ENCODE measurements around the gene AMPD2.

AMPD2 gene

GRCh38 chr1:109615879-109616278 lies 3.8 kb upstream of the AMPD2 start:
- Histone ChIP-seq H3K4me1 (ENCODE audit: control insufficient read depth in 1 of 2, insufficient read depth in 2 of 2, low read length in 2 of 2) (peaks cover 34 to 52% of the 10 kb centered on the region in 2 donors), H3K36me3 (ENCODE audit: control insufficient read depth in 1 of 2, insufficient read depth in 2 of 2, low read length in 2 of 2) (no peaks in the 10 kb centered on the region), H3K9ac (ENCODE audit: low read depth in 1 of 2, low read length in 2 of 2) (no peak overlapping the region), H3K4me3 (ENCODE audit: low read depth in 1 of 2, low read length in 2 of 2) (no peak overlapping the region), H3K9me3 (ENCODE audit: control insufficient read depth in 1 of 2, low read length in 2 of 2) (no peaks in the 10 kb centered on the region), H3K27me3 (ENCODE audit: control insufficient read depth in 1 of 2, insufficient read depth in 2 of 2, low read length in 2 of 2) (no peaks in the 10 kb centered on the region), H3K27ac (ENCODE audit: low read depth, low read length) (peak overlapping the region; percentile 23)

- no peak overlapping the region for H3K4me3 ChIP-seq (ENCODE audit: low read depth in 1 of 2, low read length in 2 of 2)
- no peaks in the 10 kb centered on the region for H3K27me3 ChIP-seq (ENCODE audit: control insufficient read depth in 1 of 2, insufficient read depth in 2 of 2, low read length in 2 of 2)
- H3K9me3 ChIP-seq (ENCODE audit: control insufficient read depth in 1 of 2, low read length in 2 of 2): no peaks in the 10 kb centered on the region
- peak overlapping the region; percentile 23 for H3K27ac ChIP-seq (ENCODE audit: low read depth, low read length)
- H3K9ac ChIP-seq (ENCODE audit: low read depth in 1 of 2, low read length in 2 of 2): no peak overlapping the region
- H3K4me1 ChIP-seq (ENCODE audit: control insufficient read depth in 1 of 2, insufficient read depth in 2 of 2, low read length in 2 of 2): peaks cover 39 to 52% of the 10 kb centered on the region in 2 donors
- H3K36me3 ChIP-seq (ENCODE audit: control insufficient read depth in 1 of 2, insufficient read depth in 2 of 2, low read length in 2 of 2): no peaks in the 10 kb centered on the region
These were observed 3.2 kb upstream of the AMPD2 start for GRCh38 chr1:109616391-109616790.

DNA sequence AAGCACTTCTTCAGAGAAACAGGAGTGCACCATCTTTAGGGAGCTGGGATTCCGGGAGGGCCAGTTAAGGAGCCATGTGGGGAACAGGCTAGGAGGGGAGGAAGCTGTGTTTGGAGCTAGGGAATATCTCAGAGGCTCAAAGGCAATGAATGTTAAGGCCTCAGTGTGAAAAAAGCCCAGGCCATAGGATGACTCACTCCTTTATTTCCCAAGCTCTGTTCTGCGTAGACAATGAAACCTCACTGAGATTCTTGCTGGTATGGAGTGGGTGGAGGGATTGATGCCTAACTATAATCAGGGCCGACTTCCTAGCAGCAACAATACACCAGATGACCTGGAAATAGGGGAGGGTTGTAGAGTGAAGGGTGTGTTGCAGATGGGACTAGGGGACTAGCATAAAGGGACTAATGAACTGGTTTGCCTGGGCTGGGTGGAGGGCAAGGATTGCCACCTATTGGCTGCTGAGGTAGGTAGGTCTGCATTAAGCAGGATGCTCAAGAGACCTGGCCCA lies 2.3 kb upstream of the AMPD2 start:
- Histone ChIP-seq H3K9me3 (ENCODE audit: control insufficient read depth in 1 of 2, low read length in 2 of 2) (no peaks in the 10 kb centered on the region), H3K4me1 (ENCODE audit: control insufficient read depth in 1 of 2, insufficient read depth in 2 of 2, low read length in 2 of 2) (peaks cover 48 to 62% of the 10 kb centered on the region in 2 donors), H3K27ac (ENCODE audit: low read depth, low read length) (no peak overlapping the region), H3K9ac (ENCODE audit: low read depth in 1 of 2, low read length in 2 of 2) (no peak overlapping the region), H3K36me3 (ENCODE audit: control insufficient read depth in 1 of 2, insufficient read depth in 2 of 2, low read length in 2 of 2) (no peaks in the 10 kb centered on the region), H3K27me3 (ENCODE audit: control insufficient read depth in 1 of 2, insufficient read depth in 2 of 2, low read length in 2 of 2) (no peaks in the 10 kb centered on the region), H3K4me3 (ENCODE audit: low read depth in 1 of 2, low read length in 2 of 2) (no peak overlapping the region)

DNA sequence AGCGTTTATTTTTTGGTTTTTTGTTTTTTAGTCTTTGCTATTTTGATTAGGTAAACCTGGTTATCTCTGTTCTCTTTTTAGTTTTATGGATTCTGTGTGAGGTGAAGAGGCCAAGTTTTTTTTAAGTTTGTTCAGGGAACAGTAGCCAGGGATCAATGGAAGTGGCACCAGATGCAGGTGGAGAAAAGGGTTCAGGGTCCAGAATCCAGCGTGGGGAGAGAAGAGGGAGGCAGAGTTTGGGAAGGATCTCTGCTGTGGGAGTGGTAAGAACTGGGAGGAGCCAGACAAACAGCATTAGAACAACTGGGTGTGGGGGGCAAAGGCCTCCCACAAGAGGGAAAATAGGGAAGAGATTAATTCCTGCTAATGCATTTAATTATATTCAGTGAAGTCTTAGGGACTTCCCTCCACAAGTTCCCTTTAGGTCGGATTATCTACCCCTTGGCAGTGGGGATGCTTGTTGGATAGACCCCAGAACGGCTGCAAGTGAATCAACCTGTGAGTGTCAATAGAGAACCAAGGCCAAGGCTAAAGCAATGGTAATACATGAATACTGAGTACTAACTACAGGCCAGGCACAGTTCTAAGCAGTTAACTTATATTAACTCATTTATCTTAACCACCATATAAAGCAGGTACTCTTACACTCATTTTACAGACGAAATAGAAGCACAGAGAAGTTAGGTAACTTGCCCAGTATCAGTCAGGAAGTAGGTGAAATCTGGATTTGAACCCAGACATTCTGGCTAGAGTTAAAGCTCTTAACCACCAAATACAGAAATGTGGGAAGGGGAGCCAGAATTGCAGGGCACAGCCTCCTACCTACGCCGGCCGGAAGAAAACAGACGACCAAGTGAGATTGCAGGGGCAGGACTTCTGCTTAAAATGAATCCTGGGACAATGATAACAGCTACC lies 719 bp upstream of the AMPD2 start:
- H3K36me3 ChIP-seq (ENCODE audit: control insufficient read depth in 1 of 2, insufficient read depth in 2 of 2, low read length in 2 of 2): no peaks in the 10 kb centered on the region
- H3K4me1 ChIP-seq (ENCODE audit: control insufficient read depth in 1 of 2, insufficient read depth in 2 of 2, low read length in 2 of 2): peaks cover 56 to 71% of the 10 kb centered on the region in 2 donors
- H3K9ac ChIP-seq (ENCODE audit: low read depth in 1 of 2, low read length in 2 of 2): peak overlapping the region; percentile 23 to 79
- peak overlapping the region; percentile 89 to 98 for H3K4me3 ChIP-seq (ENCODE audit: low read depth in 1 of 2, low read length in 2 of 2)
- peak overlapping the region; percentile 74 for H3K27ac ChIP-seq (ENCODE audit: low read depth, low read length)
- H3K27me3 ChIP-seq (ENCODE audit: control insufficient read depth in 1 of 2, insufficient read depth in 2 of 2, low read length in 2 of 2): no peaks in the 10 kb centered on the region
- no peaks in the 10 kb centered on the region for H3K9me3 ChIP-seq (ENCODE audit: control insufficient read depth in 1 of 2, low read length in 2 of 2)

DNA sequence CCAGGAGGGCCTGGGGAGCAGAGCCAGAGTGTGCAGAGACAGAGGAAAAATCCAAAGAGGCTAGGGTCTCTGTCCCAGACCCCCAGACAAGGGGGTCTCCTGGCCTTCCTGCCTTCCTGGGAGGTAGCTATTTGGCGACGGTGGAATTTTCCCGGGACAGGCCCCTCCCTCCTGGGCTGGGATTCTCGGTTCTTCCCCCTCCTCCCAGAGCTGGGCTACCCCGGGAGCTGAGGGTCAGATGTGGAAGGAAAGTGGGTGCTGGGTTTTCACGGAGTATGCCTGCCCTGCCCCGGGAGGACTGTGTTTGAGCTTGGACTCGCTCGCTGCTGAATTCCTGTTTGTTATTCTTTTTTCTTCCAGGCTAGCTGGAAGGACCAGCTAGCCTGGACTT lies 759 bp downstream of the AMPD2 start:
- H3K27me3 ChIP-seq (ENCODE audit: control insufficient read depth in 1 of 2, insufficient read depth in 2 of 2, low read length in 2 of 2): no peaks in the 10 kb centered on the region
- peaks cover 0 to 2% of the 10 kb centered on the region in 2 donors for H3K36me3 ChIP-seq (ENCODE audit: control insufficient read depth in 1 of 2, insufficient read depth in 2 of 2, low read length in 2 of 2)
- peak overlapping the region; percentile 89 to 98 for H3K4me3 ChIP-seq (ENCODE audit: low read depth in 1 of 2, low read length in 2 of 2)
- peaks cover 60 to 66% of the 10 kb centered on the region in 2 donors for H3K4me1 ChIP-seq (ENCODE audit: control insufficient read depth in 1 of 2, insufficient read depth in 2 of 2, low read length in 2 of 2)
- H3K9me3 ChIP-seq (ENCODE audit: control insufficient read depth in 1 of 2, low read length in 2 of 2): no peaks in the 10 kb centered on the region
- H3K27ac ChIP-seq (ENCODE audit: low read depth, low read length): peak overlapping the region; percentile 74
- peak overlapping the region; percentile 79 to 93 for H3K9ac ChIP-seq (ENCODE audit: low read depth in 1 of 2, low read length in 2 of 2)

DNA sequence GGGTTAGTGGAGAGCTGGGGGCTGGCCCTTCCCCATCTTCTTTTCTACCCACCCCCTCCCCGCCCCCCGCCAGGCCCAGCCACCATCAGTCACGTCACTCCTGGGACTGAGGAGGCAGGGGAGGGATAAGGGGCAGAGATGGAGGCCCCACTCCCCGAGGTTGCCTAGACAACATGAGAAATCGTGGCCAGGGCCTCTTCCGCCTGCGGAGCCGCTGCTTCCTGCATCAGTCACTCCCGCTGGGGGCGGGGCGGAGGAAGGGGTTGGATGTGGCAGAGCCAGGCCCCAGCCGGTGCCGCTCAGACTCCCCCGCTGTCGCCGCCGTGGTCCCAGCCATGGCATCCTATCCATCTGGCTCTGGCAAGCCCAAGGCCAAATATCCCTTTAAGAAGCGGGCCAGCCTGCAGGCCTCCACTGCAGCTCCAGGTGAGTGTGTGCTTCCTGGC lies 1.2 kb downstream of the AMPD2 start:
- H3K36me3 ChIP-seq (ENCODE audit: control insufficient read depth in 1 of 2, insufficient read depth in 2 of 2, low read length in 2 of 2): peaks cover 0 to 7% of the 10 kb centered on the region in 2 donors
- H3K27me3 ChIP-seq (ENCODE audit: control insufficient read depth in 1 of 2, insufficient read depth in 2 of 2, low read length in 2 of 2): no peaks in the 10 kb centered on the region
- H3K4me1 ChIP-seq (ENCODE audit: control insufficient read depth in 1 of 2, insufficient read depth in 2 of 2, low read length in 2 of 2): peaks cover 60 to 64% of the 10 kb centered on the region in 2 donors
- peak overlapping the region; percentile 74 for H3K27ac ChIP-seq (ENCODE audit: low read depth, low read length)
- H3K9me3 ChIP-seq (ENCODE audit: control insufficient read depth in 1 of 2, low read length in 2 of 2): no peaks in the 10 kb centered on the region
- H3K4me3 ChIP-seq (ENCODE audit: low read depth in 1 of 2, low read length in 2 of 2): peak overlapping the region; percentile 89 to 98
- peak overlapping the region; percentile 79 to 93 for H3K9ac ChIP-seq (ENCODE audit: low read depth in 1 of 2, low read length in 2 of 2)

DNA sequence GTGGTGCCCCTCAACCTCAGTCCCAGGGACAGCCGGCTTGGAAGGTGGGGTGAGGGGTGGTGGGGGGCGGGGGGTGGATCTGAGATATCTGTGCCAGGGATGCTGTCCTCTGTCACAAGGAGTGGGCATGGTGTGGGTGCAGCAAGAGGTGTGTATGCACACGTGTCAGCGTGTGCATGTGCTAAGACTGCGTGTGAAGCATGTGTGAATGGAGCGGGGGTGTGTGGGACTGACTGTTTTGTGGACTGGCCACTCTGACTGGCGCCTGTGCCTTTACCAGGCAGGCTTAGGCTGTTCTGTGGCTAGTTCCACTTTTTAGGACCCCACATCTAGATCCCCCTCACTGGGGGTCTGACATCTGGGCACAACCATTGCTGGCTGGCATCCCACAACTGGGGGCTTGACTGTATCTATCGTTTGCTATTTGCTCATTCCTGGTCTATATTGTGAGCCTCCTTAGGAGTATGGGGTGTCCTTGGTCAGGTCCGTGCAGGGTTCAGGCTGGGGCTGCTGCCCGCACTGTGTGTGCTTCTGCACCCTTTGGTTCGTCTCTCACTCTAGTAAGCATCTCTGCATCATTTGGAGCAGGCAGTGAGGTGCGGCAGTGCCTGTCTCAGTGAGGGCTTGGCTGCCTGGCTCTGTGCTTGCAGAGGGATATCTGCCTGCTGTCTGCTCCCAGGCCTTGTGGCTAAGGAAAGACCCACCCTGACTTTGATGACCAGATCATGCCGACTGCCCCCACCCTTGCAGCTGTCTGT lies 1.9 kb downstream of the AMPD2 start:
- Histone ChIP-seq H3K4me3 (ENCODE audit: low read depth in 1 of 2, low read length in 2 of 2) (peak overlapping the region; percentile 89 to 98), H3K36me3 (ENCODE audit: control insufficient read depth in 1 of 2, insufficient read depth in 2 of 2, low read length in 2 of 2) (peaks cover under 1 to 14% of the 10 kb centered on the region in 2 donors), H3K4me1 (ENCODE audit: control insufficient read depth in 1 of 2, insufficient read depth in 2 of 2, low read length in 2 of 2) (peaks cover 57% of the 10 kb centered on the region in 2 donors), H3K27ac (ENCODE audit: low read depth, low read length) (no peak overlapping the region), H3K27me3 (ENCODE audit: control insufficient read depth in 1 of 2, insufficient read depth in 2 of 2, low read length in 2 of 2) (no peaks in the 10 kb centered on the region), H3K9ac (ENCODE audit: low read depth in 1 of 2, low read length in 2 of 2) (peak overlapping the region; percentile 62 to 70), H3K9me3 (ENCODE audit: control insufficient read depth in 1 of 2, low read length in 2 of 2) (no peaks in the 10 kb centered on the region)

DNA sequence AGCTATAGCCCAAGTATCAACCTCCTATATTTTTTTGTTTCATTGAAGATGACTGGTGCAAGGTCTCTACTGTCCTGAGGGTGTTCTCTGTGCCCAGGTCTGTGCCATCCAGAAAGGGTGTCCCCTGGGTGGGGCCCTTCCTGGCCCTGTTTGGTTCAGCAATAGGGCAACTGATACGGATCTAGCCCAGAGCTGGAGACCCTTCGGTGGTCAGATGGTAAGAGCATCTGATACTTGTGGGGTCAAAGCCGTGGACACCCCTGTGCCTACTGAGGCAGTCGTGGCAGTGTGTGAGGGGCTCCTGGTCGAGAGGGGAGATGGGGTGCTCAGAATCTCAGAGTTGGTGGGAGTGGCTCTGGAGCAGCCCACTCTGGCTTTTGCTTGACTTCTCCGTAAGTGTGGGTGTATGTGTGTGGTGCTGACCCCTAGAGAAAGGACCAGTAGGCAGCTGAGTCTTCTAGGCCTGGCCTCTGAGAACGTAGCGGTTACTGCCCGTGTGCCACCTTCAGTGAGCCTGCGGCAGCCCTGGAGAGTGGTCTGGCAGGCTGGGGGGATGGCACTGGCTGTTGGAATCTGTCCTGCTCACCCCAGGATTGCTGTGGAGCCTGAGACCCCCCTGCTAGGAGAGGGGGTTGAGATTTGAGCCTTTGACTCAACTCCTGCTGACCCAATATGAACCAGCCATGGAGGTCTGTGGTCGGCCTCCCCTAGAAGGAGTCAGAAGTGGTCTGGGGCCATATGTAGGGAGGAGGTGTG lies 2.7 kb downstream of the AMPD2 start:
- Histone ChIP-seq H3K4me3 (ENCODE audit: low read depth in 1 of 2, low read length in 2 of 2) (peak overlapping the region; percentile 89 to 98), H3K9ac (ENCODE audit: low read depth in 1 of 2, low read length in 2 of 2) (peak overlapping the region; percentile 62 to 70), H3K4me1 (ENCODE audit: control insufficient read depth in 1 of 2, insufficient read depth in 2 of 2, low read length in 2 of 2) (peaks cover 49 to 51% of the 10 kb centered on the region in 2 donors)

DNA sequence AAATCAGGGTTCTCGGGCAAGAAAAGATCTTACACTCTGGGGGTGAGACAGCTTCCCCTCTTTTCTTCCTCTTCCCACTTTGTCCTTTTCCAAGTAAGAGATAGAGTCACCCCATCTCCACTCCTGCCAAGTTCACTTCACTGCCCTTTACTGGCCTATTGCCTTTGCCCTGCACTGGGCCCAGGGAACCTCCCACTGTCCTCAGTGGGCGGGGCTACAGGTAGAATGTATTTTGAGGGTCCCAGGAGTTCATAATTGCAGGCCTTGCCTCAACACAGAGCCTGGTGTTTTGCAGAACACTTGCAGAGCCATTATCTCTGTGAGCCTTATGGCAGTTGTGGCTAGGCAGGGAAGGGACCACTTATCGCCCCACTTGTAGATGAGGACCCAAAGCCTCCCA lies 3.3 kb downstream of the AMPD2 start:
- H3K4me3 ChIP-seq (ENCODE audit: low read depth in 1 of 2, low read length in 2 of 2): peak overlapping the region in 1 of 2 donors; percentile 98

More for the DNA sequence above, 2.7 kb downstream of the AMPD2 start:
- H3K27me3 ChIP-seq (ENCODE audit: control insufficient read depth in 1 of 2, insufficient read depth in 2 of 2, low read length in 2 of 2): no peaks in the 10 kb centered on the region
- H3K36me3 ChIP-seq (ENCODE audit: control insufficient read depth in 1 of 2, insufficient read depth in 2 of 2, low read length in 2 of 2): peaks cover 8 to 22% of the 10 kb centered on the region in 2 donors
- H3K27ac ChIP-seq (ENCODE audit: low read depth, low read length): no peak overlapping the region
- H3K9me3 ChIP-seq (ENCODE audit: control insufficient read depth in 1 of 2, low read length in 2 of 2): no peaks in the 10 kb centered on the region

More for the DNA sequence above, 3.3 kb downstream of the AMPD2 start:
- H3K9me3 ChIP-seq (ENCODE audit: control insufficient read depth in 1 of 2, low read length in 2 of 2): no peaks in the 10 kb centered on the region
- H3K36me3 ChIP-seq (ENCODE audit: control insufficient read depth in 1 of 2, insufficient read depth in 2 of 2, low read length in 2 of 2): peaks cover 13 to 27% of the 10 kb centered on the region in 2 donors
- peaks cover 44 to 51% of the 10 kb centered on the region in 2 donors for H3K4me1 ChIP-seq (ENCODE audit: control insufficient read depth in 1 of 2, insufficient read depth in 2 of 2, low read length in 2 of 2)
- H3K9ac ChIP-seq (ENCODE audit: low read depth in 1 of 2, low read length in 2 of 2): peak overlapping the region in 1 of 2 donors; percentile 62
- H3K27ac ChIP-seq (ENCODE audit: low read depth, low read length): no peak overlapping the region
- H3K27me3 ChIP-seq (ENCODE audit: control insufficient read depth in 1 of 2, insufficient read depth in 2 of 2, low read length in 2 of 2): no peaks in the 10 kb centered on the region
